DOHH2 (cell line): ENCODE data around the gene SLC1A2.

Experiments used
- EZH2phosphoT487 ChIP-seq: fragments of 200-600 bp; sonication (generic); IDR thresholded peaks from 2 replicates; pipeline ENCODE4 v1.6.1; 2017; ENCODE audit warnings: borderline replicate concordance, mild to moderate bottlenecking, antibody characterized with exemption, low read length, moderate library complexity, mixed read lengths
- TF ChIP-seq, protein P1 (sequence below): fragments of 200-600 bp; sonication (generic); IDR thresholded peaks from one replicate; pipeline ENCODE4 v1.5.1; 2014; ENCODE audit warnings: antibody characterized with exemption, mild to moderate bottlenecking, low read depth, low read length; ENCODE audit not compliant: poor library complexity, severe bottlenecking

- TF ChIP-seq, protein P1, sequence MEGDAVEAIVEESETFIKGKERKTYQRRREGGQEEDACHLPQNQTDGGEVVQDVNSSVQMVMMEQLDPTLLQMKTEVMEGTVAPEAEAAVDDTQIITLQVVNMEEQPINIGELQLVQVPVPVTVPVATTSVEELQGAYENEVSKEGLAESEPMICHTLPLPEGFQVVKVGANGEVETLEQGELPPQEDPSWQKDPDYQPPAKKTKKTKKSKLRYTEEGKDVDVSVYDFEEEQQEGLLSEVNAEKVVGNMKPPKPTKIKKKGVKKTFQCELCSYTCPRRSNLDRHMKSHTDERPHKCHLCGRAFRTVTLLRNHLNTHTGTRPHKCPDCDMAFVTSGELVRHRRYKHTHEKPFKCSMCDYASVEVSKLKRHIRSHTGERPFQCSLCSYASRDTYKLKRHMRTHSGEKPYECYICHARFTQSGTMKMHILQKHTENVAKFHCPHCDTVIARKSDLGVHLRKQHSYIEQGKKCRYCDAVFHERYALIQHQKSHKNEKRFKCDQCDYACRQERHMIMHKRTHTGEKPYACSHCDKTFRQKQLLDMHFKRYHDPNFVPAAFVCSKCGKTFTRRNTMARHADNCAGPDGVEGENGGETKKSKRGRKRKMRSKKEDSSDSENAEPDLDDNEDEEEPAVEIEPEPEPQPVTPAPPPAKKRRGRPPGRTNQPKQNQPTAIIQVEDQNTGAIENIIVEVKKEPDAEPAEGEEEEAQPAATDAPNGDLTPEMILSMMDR: no peak
- no peak for TF ChIP-seq EZH2phosphoT487
Measured at GRCh38 chr11:35289821-35290220, 129.5 kb downstream of the SLC1A2 start.
